Mammary epithelial cell (primary cell): ENCODE data around the gene ADAR.

Experiments used
- CTCF ChIP-seq, 2 donors: IDR thresholded peaks in 1 of 2; conservative IDR thresholded peaks in 1 of 2; 2 replicates each; pipeline ENCODE4 v1.5.1; 2011 to 2012; ENCODE audit warnings: inconsistent platforms in 2 of 2, low read length in 2 of 2, mild to moderate bottlenecking in 2 of 2, control low read depth in 1 of 2, low read depth in 1 of 2; ENCODE audit not compliant: insufficient read depth in 1 of 2; ENCODE audit errors: extremely low read depth in 1 of 2
- EZH2 ChIP-seq: IDR thresholded peaks from 2 replicates; pipeline ENCODE4 v1.6.1; 2012; ENCODE audit warnings: low read length, inconsistent platforms, borderline replicate concordance

GRCh38 chr1:154635171-154635570 lies 27.2 kb upstream of the ADAR start:
- no peak for TF ChIP-seq CTCF (conservative IDR thresholded peaks at IDR 0.05 in 1 of 2, IDR thresholded peaks at IDR 0.05 in 1 of 2; ENCODE audit: extremely low read depth in 1 of 2, insufficient read depth in 1 of 2, low read depth in 1 of 2, low read length in 2 of 2)
- TF ChIP-seq EZH2 = no peak
